OCI-LY1 (cell line): ENCODE results near the gene TRPM3.

Source experiments
- H2AFZ ChIP-seq: fragments of 200-600 bp; sonication (generic), shearing (Covaris generic); 2 replicates; pipeline ENCODE4 v1.6.0; 2014; ENCODE audit warnings: antibody characterized with exemption, mild to moderate bottlenecking, low read length
- H3F3A ChIP-seq: fragments of 200-600 bp; sonication (generic), shearing (Covaris generic); 2 replicates; pipeline ENCODE4 v1.6.0; 2014; ENCODE audit warnings: mild to moderate bottlenecking, antibody characterized with exemption, low read length, moderate library complexity; ENCODE audit not compliant: insufficient read depth
- H3K27ac ChIP-seq: fragments of 200-600 bp; sonication (generic); 2 replicates; pipeline ENCODE4 v1.5.1; 2014; ENCODE audit warnings: low read length, mixed run types, mild to moderate bottlenecking, low read depth; ENCODE audit not compliant: poor library complexity, severe bottlenecking
- H3K27me3 ChIP-seq: fragments of 200-600 bp; sonication (generic); 2 replicates; pipeline ENCODE4 v1.6.0; 2014; ENCODE audit warnings: antibody characterized with exemption, mild to moderate bottlenecking, low read length, moderate library complexity; ENCODE audit not compliant: insufficient read depth
- H3K36me3 ChIP-seq: fragments of 200-600 bp; sonication (generic); 2 replicates; pipeline ENCODE4 v1.6.1; 2014; ENCODE audit warnings: mild to moderate bottlenecking, antibody characterized with exemption, low read length, moderate library complexity, mixed read lengths; ENCODE audit not compliant: insufficient read depth
- H3K4me1 ChIP-seq: fragments of 200-600 bp; sonication (generic); 2 replicates; pipeline ENCODE4 v1.5.1; 2014; ENCODE audit warnings: mild to moderate bottlenecking, low read length, moderate library complexity; ENCODE audit not compliant: insufficient read depth, severe bottlenecking
- H3K4me2 ChIP-seq: fragments of 200-600 bp; sonication (generic), shearing (Covaris generic); 2 replicates; pipeline ENCODE4 v1.6.1; 2014; ENCODE audit warnings: low read length
- H3K4me3 ChIP-seq: fragments of 200-600 bp; sonication (generic); 2 replicates; pipeline ENCODE4 v1.5.1; 2014; ENCODE audit warnings: low read length, low read depth, mild to moderate bottlenecking, mixed read lengths; ENCODE audit not compliant: poor library complexity, severe bottlenecking
- H3K79me2 ChIP-seq: fragments of 200-600 bp; shearing (Covaris generic); 2 replicates; pipeline ENCODE4 v1.6.1; 2016; ENCODE audit warnings: mixed run types, low read length, mixed read lengths; ENCODE audit not compliant: insufficient read depth
- H3K9ac ChIP-seq: fragments of 200-600 bp; sonication (generic), shearing (Covaris generic); 2 replicates; pipeline ENCODE4 v1.6.1; 2014; ENCODE audit warnings: mild to moderate bottlenecking, low read length, mixed read lengths
- H3K9me2 ChIP-seq: fragments of 200-600 bp; sonication (generic), shearing (Covaris generic); 2 replicates; pipeline ENCODE4 v1.6.1; 2014; ENCODE audit warnings: low read depth, mild to moderate bottlenecking, low read length, mixed read lengths
- H3K9me3 ChIP-seq: fragments of 200-600 bp; shearing (Covaris generic); 2 replicates; pipeline ENCODE4 v1.6.1; 2014; ENCODE audit warnings: low read length, mixed read lengths
- H4K20me1 ChIP-seq: fragments of 200-600 bp; sonication (generic), shearing (Covaris generic); 2 replicates; pipeline ENCODE4 v1.6.0; 2016; ENCODE audit warnings: mild to moderate bottlenecking, low read length; ENCODE audit not compliant: insufficient read depth
- CTCF ChIP-seq: fragments of 200-600 bp; sonication (generic), shearing (Covaris generic); IDR thresholded peaks from 2 replicates; pipeline ENCODE4 v1.5.1; 2017; ENCODE audit warnings: mild to moderate bottlenecking, antibody characterized with exemption, low read length, moderate library complexity, mixed read lengths
- EZH2 ChIP-seq: fragments of 200-600 bp; sonication (generic), shearing (Covaris generic); IDR thresholded peaks from 2 replicates; pipeline ENCODE4 v1.8.0; 2017; ENCODE audit warnings: borderline replicate concordance, mixed run types, mild to moderate bottlenecking, antibody characterized with exemption, low read length, moderate library complexity, mixed read lengths

TRPM3 gene

DNA sequence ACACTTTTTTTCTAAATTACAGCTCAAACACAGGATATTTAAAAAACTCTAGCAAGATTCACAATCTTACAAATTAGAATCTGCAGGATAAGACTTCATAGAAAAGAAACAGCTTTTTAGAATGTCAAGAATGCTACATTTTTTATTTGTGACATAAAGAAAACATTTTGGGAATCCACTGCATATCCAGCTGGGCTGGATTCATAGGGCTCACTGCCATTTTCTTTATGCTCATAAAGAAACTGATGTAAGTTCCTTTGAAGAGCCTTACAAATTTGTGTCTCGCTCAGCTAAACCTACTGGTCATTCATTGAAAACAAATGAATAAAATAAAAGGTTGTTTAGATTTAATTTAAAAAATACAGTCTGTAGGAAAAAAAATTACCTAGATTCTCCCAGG is 332.3 kb downstream of the TRPM3 start:
- Histone ChIP-seq H3K27me3 (no peaks in the 10 kb centered on the region), H3K4me1 (no peaks in the 10 kb centered on the region), H4K20me1 (no peaks in the 10 kb centered on the region), H3K4me2 (no peak overlapping the region), H2AFZ (no peak overlapping the region), H3K36me3 (no peaks in the 10 kb centered on the region), H3K4me3 (no peak overlapping the region), H3K9me2 (no peaks in the 10 kb centered on the region), H3K9me3 (no peaks in the 10 kb centered on the region), H3K9ac (no peak overlapping the region), H3F3A (no peaks in the 10 kb centered on the region), H3K27ac (no peak overlapping the region), H3K79me2 (no peaks in the 10 kb centered on the region)
- TF ChIP-seq CTCF (no peak), EZH2 (no peak)

DNA sequence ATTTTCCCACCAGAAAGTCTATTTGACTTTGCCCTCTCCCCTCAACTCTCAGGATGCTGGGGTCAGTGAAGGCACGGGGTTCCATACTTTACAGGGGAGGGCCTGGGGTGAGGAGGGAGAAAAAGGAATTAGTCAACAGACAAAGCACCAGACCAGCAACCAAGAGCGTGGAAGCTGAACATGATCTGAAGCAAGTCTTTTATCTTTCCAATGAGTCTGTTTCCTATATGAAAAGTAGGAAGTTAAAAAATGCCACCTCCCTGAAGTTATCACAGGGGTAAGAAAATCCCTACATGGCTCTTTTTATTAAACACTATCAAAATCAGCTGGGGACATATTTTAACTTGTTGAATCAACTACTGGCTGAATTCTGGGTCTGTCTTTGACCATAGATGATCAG is 337.0 kb downstream of the TRPM3 start:
- H3K36me3 ChIP-seq = no peaks in the 10 kb centered on the region
- no peaks in the 10 kb centered on the region for H3K4me1 ChIP-seq
- no peaks in the 10 kb centered on the region for H4K20me1 ChIP-seq
- H3F3A ChIP-seq = no peaks in the 10 kb centered on the region
- no peak for TF ChIP-seq EZH2
- no peak for TF ChIP-seq CTCF
- H3K27me3 ChIP-seq = no peaks in the 10 kb centered on the region
- no peak overlapping the region for H3K4me3 ChIP-seq
- no peaks in the 10 kb centered on the region for H3K9me3 ChIP-seq
- no peak overlapping the region for H3K27ac ChIP-seq
- H3K4me2 ChIP-seq = no peak overlapping the region
- H3K79me2 ChIP-seq = no peaks in the 10 kb centered on the region
- no peaks in the 10 kb centered on the region for H3K9me2 ChIP-seq
- no peak overlapping the region for H3K9ac ChIP-seq
- no peak overlapping the region for H2AFZ ChIP-seq

DNA sequence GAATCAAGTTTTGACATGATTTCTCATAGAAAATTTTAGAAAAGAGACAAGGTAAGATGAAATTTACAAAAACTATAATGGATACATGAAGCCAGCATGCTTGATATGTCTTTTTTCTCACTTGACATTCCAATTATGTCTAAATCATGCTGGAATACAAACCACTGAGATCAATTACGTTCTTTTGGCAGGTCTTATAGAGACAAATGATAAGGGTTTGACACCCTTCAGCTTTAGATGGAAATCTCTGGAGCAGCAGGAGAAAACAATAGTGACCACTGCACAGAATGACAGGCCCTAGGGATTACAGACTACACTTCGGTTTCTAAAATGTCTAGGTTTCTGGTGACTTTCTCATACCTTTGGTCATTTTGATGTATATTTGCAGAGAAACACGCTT is 342.9 kb downstream of the TRPM3 start:
- no peaks in the 10 kb centered on the region for H3K36me3 ChIP-seq
- H4K20me1 ChIP-seq = no peaks in the 10 kb centered on the region
- no peak overlapping the region for H3K27ac ChIP-seq
- TF ChIP-seq CTCF (no peak), EZH2 (no peak)
- no peak overlapping the region for H3K4me2 ChIP-seq
- no peaks in the 10 kb centered on the region for H3K9me2 ChIP-seq
- no peaks in the 10 kb centered on the region for H3K27me3 ChIP-seq
- H3K9ac ChIP-seq = no peak overlapping the region
- H3F3A ChIP-seq = no peaks in the 10 kb centered on the region
- no peak overlapping the region for H3K4me3 ChIP-seq
- no peaks in the 10 kb centered on the region for H3K4me1 ChIP-seq
- H3K79me2 ChIP-seq = no peaks in the 10 kb centered on the region
- no peaks in the 10 kb centered on the region for H3K9me3 ChIP-seq
- no peak overlapping the region for H2AFZ ChIP-seq
